ENCODE results near the gene FGR.

Gene FGR

DNA sequence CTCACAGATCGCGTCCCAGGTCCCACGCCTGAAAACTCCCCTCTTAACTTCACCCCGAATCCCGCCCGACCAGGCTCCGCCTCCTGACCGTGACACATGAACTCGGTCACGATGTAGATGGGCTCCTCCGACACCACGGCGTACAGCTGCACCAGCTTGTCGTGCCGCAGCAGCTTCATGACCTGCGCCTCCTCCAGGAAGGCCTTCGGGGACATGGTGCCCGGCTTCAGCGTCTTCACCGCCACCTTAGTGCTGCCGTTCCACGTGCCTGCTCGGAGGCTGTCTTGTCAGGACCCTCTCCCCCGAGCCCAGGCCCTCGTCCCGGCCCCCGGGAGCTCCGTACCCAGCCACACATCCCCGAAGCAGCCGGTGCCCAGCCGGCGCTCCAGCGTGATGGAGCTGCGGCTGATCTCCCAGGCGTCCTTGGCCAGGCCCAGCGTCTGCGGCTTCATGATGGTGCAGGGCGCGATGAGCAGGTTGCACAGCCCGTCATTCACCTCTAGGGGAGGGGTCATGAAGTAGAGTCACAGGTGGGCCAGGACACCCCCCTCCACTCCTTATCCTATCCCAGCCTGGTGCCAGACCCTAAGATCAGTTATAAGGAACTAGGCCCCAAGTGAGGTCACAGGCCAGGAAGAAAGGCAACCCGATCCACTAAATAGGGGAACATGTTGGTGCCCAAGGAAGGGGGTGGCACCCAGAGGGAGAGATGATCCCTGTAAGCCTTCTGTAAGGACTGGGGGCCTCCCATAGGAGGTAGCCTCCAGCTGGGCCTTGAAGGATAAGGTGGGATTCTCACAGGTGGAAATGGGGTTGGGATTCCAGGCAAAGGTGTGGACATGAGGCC, 19.4 kb downstream of the FGR start:
- DNase-seq (ENCODE audit: low read depth): no peak

DNA sequence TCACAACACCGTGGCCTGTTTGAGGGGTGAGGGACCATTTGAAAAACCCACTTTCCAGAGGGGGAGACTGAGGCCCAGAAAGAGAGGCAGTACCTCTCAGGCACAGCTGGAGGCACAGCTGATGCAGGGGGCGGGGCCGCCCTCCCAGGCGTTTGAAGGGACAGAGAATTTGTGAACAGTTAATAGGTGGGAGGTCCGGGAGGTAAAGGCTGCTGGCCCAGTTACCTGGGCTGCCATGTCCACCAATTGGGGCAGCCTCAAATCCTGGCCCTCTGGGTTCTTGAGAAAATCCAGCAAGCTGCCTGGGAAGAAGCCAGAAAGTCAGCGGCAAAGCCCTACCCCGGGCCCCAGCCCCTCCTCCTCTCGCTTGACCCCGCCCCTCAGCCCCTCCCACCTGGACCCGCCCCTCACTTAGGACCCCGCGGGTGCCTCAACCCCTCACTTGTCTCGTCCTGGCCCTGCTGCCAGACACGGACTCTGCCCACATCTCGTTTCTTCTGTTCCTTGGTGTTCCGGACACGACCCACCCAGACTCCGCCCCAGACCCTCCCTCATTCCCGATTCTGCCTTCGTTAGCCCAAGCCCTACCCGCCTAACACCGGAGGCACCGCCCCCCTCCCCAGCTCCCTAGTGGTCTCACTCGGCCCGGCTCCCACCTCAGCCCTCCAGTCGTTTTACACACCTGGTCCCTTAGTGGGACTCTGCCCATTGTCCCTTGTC, 20.2 kb downstream of the FGR start:
- DNase-seq (ENCODE audit: low read depth): no peak

DNA sequence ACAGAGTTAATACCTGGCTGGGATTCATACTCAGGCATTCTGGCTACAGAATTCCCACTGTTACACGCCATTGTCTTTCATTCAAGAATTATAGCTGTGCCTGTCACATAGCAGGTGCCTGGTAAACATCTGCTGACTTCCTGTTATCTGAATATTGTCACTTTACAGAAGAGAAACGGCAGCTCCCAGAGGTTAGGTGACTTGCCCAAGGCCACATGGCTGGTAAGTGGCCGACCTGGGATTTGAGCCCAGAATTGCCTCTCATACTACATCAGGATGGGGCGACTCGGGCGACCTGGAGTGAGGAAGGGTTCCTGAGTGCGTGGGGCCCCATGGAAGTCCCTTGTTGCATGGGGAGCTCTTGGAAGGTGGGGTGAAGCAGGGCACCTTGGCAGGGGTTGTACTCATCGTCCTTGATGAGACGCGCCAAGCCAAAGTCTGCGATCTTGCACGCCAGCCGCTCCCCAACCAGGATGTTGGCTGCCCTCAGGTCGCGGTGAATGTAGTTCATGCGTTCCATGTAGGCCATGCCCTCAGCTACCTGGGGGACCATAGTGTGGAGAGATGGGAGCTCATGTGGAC, 20.9 kb downstream of the FGR start:
- DNase-seq (ENCODE audit: low read depth): no peak

DNA sequence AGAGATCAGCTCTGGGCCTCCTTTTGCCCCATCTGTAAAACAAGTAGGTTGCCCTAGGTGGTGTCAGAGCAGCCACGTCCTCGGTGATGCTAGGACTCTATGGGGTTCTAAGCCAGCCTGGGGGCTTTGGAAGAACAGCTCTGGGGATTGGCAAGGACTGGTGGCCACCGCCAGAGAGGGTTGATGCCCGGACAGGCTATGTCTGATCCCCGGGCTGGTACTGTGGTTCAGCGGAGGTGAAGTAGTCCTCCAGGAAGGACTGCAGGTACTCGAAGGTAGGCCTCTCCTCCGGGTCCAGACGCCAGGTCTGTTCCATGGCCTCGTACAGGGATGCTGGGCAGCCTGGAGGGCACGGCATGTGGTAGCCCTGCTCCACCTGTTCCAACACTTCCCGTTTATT, 22.3 kb downstream of the FGR start:
- no peak for DNase-seq (ENCODE audit: low read depth)

DNA sequence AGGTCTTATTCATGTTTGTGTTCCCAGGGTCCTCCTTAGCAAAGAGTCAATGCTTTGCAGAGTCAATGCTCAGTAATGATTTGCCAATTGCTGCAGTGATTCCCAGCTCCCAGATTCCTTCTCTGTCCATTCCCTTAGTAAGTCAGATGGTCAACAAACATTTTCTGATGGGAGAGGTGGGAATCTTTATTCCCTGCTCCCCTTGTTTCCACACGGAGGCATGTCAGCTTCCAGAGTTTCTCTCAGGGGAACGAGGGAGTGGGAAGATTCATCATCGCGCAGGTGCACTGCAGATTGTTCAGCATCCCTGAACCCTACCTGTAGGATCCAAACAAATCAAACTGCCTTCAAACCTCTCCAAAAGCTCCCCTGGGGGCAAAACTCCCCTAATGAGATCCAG, 23.5 kb downstream of the FGR start:
- DNase-seq (ENCODE audit: low read depth): no peak

DNA sequence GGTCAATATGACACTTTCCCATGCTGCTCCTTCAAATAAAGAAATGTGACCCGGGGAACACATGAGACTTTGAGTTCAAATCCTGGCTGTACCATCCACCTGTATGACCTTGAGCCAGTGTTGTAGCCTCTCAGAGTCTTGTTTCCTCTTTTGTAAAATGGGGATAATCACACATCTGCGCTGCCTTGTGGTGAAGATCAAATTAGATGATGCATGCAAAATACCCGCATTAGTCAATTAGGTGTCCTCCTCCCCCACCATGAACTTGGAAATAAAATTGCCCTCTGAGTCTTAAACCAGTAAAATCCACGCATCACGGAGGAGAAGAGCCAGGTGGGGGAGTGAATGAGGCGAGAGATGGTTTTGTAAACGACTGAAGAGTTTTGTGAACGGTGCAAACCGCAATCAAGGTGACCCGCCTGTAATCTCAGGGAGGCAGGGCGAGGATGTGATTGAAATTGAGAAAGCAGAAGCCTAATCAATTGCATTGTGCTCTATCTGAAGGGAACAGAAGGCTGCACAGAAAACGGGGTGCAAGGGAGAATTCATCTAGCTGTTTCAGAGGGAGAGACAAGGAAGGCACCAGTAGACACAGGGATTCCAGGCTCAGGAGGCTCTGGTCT, 25.3 kb downstream of the FGR start:
- DNase-seq (ENCODE audit: low read depth): no peak

DNA sequence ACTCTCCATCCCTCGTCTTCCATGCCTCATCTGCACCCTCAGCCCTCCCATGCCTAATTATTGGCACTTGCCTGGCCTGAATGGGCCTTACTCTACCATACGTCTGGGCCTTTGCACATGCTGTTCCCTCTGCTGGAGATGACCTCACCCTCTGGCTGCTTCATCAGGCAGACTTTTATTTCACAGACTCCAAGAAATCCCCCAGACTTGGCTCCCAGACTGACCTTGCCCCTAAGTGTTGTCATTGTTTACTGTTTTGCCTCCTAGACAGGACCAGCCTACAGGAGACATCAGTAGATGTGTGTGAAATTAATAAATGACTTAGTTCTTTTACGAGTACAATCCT, 25.8 kb downstream of the FGR start:
- no peak for DNase-seq (ENCODE audit: low read depth)

DNA sequence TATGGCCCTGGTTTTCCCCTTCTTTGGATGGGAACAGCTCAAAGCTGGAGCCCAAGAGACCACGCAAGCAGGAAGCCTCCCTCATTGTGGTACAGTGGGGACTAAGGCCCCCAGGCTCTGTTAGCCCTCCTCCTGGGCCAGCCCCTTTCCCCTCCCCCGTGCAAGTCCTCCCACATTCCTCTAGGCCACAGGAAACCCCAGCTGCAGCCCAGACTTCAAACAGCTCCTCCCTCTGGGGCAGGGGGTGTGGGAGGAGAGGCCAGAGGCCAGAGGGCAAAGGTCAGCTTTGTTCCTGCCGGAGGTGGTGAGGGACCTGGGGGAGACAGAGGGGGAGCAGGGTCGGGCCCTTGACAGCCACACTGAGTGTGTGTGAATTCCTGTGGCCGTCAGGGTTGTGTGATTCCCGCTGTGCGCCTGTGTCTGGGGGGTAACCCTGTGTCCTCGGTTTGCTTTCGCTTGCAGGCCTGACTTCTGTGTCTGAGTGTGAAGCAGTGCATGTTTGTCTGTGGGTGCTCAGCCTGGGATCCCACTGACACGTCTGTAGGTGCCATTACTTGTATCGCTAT, 27.7 kb downstream of the FGR start:
- peak; percentile 36 for DNase-seq (ENCODE audit: low read depth)

DNA sequence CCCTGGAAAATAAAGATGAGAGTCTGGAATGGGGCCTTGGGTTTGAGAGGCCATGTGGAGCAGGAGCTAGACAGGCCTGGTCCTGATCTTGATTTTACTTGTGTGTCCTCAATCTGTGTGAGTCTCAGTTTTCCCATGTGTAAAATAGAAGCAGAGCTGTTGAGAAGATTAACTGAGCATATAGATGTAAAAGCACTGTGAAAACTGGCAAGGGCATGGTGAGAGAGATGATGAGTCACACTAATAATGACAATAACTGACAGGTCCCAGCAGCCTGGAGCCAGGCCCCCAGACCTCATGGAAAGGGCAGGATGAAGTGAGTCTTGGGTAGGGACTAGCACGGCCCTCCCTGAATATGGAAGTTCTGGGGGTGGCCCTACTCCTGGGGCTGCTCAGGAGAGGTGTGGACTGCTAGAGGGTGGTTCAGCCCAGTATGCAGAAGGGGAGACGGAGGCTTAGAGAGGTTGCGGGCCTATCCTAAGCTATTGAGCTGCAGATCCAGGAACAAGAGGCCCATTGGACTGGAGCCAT, 28.2 kb downstream of the FGR start:
- DNase-seq (ENCODE audit: low read depth): no peak

DNA sequence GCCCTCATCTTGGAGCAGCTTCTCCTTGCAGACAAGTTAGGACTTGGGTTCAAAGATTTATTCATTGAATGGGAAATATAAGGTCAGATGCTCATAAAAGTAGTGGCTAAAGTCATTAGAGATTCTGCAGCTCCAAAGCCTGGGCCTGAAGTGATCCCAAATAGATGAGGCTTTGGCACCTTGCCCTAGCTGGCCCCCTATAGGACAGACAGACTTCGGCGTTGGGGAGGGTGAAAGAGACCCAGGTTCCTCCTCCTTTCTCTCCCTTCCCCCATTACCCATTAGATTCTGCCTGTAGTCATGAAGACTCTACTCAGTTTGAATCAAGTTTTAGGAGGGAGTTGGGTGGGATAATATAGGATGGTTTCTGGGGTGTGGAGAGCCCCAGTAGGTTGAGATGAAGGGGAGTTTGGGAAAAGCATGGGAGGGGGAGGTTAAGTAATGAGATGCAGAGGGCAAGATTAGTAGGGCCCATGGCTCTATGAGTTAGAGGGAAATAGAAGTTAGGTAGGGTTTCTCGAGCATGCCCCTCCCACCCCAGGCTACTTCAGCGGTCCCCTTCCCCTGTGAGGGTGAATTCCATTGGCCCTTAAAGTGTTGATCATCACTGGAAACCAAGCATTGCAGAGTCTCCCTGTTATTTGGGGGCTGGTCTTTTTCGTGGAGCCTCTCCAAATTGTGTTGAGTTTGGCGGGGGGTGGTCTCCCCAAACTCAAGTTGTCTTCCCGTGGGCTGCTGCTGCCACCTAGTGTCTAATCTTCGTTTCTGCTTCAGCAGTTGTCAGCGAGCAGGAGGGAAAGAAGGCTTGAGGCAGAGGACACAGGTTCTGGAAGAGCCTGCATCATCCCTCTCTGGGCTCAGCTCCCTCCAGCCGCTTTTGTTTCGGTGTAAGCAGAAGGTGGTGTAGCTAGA, 28.9 kb downstream of the FGR start:
- peak; percentile 39 for DNase-seq (ENCODE audit: low read depth)

DNA sequence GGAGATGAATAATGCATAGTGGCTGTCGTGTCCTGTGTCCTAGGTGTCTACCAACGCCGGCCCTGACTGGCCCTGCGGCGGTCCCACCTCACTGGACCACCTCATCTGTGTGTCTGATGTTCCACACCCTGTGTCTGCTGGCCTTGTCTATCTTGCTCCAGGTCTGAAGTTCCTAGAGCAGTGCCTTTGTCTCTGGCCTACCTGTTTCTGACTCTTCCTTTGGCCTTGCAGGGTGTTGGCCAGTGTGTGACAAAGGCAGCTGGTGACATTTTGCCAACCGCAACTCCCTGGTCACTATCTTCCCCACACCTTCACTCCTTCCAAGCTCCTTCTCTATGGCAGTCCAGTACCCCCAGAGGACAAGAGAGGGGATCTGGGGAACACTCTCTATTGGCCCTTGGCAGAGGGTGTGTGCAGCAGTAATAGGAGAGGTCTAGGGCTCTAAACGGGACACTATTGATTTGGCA, 29.7 kb downstream of the FGR start:
- no peak for DNase-seq (ENCODE audit: low read depth)

DNA sequence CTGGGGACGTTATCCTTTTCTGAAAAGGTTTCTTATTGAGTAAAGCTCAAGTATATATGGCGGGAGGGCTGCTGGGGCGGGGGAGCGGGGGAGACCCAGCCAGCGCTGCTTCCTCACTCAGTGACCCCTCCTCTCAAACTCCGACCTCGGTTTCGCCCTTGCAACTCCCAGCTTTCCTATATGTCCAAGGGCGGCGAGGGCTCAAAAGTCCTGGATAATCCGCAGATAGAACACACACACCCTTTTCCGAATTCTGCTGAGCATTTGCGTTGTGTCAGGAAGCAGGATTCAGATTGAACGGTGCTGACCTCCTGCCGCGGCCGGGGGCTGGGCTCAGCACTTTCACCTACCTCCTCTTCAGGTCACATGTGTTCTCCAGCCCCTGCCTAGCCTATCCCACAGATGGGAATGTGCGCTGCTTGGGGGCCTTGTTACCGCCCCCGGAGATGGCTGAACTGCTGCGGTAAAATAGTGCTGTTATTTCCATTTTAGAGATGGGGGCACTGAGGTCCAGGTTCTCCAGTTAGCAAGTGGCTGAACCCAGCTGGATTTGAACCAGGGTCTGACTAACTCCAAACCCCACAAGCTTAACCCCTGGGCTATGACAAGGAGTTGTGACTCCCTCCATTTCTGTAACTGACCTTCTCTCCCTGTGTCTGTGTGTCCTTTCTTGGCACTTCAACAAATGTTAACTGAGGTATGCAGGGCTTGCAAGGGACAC, 30.2 kb downstream of the FGR start:
- DNase-seq (ENCODE audit: low read depth): no peak

DNA sequence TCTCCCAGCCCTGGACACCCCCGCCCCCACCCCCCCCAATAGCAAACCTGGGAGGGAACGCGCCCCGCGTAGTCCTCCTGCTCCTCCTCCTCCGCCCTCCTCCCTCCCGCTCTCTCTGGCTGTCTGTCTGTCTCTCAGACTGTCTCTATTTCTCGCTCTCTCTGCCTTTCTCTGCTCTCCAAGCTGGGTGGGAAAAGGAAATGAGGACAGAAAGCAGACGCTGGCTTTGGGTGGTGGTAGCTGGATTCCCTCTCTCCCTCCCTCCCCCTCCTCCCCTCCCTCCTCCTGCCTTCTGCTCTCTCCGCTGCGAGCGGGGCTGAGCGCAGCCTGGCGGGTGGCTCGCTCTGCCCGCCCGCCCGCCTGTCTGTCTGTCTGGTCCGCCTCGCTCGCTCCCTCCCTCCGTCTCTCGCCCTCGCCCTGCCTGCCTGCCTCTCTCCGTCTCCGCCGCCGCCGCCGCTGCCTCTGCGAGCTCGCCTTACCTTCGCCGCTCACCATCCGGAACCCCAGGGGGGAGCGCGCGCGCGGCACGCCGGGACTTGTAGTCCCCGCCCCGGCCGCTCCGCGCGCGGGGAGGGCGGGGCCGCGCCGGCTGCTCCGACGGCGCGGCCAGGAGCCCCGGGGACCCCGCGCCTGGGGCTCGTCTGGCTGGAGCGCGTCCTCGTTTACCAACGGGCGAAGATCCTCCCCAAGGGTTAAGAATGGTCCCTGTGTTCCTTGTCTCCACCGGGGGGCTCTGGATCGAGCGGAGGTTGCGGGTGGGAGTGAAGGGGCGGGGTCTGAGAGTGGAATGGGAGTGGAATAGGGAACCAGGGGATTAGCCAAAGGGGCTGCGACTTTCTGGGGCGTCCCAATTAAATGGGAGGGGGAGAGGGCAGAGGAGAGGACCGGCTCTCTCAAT, 31.1 kb downstream of the FGR start, which contains the start of gene AHDC1:
Gene AHDC1 (minus strand): TSS at position 464 of the 898 bp plus-strand sequence. CDS start 52,029 bp downstream, outside the sequence.
- peak; percentile 87 for DNase-seq (ENCODE audit: low read depth)

DNA sequence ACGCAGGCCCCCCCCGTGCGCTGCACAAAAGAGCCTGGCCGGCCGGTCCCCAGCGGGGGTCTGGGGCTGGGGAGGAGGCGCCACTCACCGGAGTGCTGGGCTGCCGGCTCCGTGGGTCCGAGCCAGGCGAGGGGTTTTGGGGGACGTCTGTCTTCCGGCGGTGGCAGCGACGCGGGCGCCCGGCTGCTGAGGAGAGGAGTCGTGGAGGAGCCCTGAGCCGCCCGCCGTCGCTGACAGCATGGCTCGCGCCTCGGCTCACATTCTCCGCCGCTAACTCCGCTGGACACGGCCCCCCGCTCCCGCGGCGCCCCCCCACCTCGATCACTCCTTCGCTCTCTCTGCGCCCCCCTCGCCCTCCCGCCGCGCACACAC, 31.7 kb downstream of the FGR start:
- no peak for DNase-seq (ENCODE audit: low read depth)

DNA sequence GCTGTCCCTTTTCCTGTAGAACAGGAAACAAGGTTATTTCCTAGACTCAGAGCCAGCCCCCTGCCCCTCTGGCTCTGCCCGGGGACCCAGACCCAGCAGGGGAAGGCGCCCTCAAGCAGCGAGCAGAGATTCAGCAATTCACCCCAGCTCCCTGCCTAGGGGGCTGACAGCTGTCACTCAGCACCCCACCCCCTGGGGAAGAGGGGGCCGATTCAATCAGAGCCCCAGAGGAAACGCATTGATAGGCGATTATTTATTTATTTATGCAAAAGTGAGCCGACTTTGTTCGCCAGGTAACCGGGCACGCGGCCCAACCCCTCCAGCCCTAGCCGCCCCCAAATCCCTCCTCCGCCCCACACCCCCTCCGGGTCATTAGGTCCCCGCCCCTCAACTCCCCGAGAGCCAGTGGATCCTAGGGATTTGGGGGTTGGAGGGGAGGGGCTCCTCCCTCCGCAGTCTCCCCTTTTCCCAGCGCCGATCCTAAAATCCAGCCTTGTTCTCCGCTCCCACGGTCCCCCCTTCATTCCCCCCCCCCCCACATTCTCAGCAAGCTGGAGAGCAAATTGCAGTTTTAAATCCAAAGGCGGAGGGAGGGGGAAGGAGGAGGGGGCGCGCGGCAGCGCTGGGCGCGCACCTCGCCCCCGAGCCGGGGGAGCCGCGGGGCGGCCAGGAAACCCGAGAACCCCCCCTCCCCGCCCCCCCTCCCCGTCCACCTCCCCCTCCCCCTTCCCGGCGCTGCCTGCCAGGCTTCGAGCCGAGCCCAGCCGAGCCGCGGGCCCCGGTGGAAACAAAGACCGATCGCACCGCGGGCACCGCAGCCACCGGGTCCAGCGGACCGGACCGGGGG, 32.3 kb downstream of the FGR start:
- DNase-seq (ENCODE audit: low read depth): peak; percentile 32

DNA sequence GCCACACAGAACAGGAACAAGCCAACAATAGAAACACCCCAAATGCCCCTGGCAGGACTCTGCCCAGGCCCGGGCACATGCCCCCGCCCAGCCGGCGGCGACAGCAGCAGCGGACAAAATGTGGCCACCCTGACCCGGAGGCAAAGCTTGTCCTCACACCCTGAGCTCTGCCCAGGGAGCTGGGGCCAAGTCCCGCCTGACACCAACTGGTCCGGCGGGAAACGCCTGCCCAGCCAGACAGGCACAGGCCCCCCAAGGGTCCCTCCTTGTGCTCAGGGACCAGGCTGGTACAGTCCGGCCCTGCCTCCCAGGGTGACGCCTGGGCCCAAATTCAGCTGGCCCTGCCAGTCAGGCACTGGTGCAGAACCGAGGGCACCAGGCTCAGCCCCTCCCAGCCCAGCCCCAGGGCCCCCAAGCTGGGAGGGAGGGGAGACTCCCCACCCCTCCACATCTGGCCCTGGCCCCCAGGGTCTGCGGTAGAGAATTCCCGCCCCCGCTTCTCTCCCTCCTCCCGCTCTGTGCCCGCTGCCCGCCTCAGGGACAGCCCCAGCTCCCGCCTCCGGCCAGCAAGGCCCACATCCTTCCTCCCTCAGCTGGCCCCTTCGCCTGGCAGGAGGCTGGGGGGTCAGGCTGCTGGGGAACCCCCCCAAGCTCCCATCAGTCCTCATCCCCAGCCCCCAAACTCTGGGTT, 33.1 kb downstream of the FGR start:
- DNase-seq (ENCODE audit: low read depth): no peak

DNA sequence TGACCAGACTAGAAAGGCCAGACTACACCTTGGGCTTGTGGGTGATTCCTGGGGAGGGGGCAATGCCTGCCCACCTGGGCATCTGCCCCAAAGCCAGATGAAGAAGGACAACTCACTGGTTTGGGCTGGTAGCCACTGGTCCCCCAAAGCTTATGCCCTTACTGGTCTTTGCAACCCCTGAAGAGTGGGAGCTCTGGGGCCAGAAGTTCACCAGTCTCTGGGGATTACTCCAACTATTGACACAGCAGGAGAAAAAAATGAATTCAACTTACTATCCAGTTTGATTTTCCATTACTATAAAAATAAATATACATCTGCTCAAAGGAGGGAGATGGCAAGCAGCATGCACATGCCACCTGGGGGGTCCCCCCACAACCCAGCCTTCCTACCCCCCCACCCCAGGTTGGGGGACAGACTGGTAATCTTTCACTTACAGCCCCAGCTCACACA, 33.6 kb downstream of the FGR start:
- no peak for DNase-seq (ENCODE audit: low read depth)
